Measurements from ENCODE around the gene BEND6.

DNA sequence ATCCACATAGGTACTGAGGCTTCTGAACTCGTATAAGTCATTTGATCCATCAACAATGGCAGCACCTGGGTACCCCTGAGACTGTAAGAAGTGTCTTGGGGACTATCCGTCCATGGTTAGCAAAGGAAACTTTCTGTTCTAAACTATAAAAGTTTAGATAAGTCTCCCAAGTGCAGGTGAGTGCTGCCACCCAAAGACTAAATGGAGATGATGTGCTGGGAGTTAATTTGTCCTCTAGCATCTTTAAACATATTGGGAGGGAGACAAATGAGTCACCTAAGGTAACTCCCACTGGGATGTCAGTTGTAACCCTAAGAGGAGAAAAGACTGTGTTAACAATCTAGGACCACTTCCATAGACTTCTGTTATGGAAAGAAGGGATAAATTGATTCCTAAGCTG, 6.2 kb downstream of the BEND6 start:
- TF ChIP-seq POLR2A (IDR thresholded peaks at IDR 0.05; ENCODE audit: extremely low read depth, insufficient read length) (no peak), MYC (IDR thresholded peaks at IDR 0.05; ENCODE audit: low read depth, low read length) (no peak)
- TF ChIP-seq, protein P1, sequence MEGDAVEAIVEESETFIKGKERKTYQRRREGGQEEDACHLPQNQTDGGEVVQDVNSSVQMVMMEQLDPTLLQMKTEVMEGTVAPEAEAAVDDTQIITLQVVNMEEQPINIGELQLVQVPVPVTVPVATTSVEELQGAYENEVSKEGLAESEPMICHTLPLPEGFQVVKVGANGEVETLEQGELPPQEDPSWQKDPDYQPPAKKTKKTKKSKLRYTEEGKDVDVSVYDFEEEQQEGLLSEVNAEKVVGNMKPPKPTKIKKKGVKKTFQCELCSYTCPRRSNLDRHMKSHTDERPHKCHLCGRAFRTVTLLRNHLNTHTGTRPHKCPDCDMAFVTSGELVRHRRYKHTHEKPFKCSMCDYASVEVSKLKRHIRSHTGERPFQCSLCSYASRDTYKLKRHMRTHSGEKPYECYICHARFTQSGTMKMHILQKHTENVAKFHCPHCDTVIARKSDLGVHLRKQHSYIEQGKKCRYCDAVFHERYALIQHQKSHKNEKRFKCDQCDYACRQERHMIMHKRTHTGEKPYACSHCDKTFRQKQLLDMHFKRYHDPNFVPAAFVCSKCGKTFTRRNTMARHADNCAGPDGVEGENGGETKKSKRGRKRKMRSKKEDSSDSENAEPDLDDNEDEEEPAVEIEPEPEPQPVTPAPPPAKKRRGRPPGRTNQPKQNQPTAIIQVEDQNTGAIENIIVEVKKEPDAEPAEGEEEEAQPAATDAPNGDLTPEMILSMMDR (IDR thresholded peaks at IDR 0.05; ENCODE audit: low read depth, low read length): no peak
